Gastrocnemius medialis (tissue), 4 donors: ENCODE measurements around the gene CLDND2.

Source experiments
- CTCF ChIP-seq, 5 experiments: fragments of 450-650 bp in 3 of 5; fragments of 200-600 bp in 2 of 5; sonication (generic) in 2 of 5; IDR thresholded peaks in 4 of 5; conservative IDR thresholded peaks in 1 of 5; 1 replicate in 4 of 5; 2 replicates in 1 of 5; pipeline ENCODE4 v1.5.1; 2016 to 2019; ENCODE audit warnings: antibody characterized with exemption in 5 of 5, mild to moderate bottlenecking in 3 of 5, moderate library complexity in 3 of 5
- POLR2A ChIP-seq, 2 donors: fragments of 450-650 bp; IDR thresholded peaks; one replicate each; pipeline ENCODE4 v1.6.1; 2017; ENCODE audit warnings: antibody characterized with exemption in 2 of 2, mild to moderate bottlenecking in 2 of 2, moderate library complexity in 2 of 2

GRCh38 chr19:51392701-51393100 lies 23.9 kb upstream of the CLDND2 start:
- TF ChIP-seq CTCF (IDR thresholded peaks at IDR 0.05 in 4 of 5, conservative IDR thresholded peaks at IDR 0.05 in 1 of 5) (no peak), POLR2A (IDR thresholded peaks at IDR 0.05) (no peak)
